OCI-LY1 (cell line): Measurements from ENCODE around the gene ARL5A.

Experiments used
- H2AFZ ChIP-seq: fragments of 200-600 bp; sonication (generic), shearing (Covaris generic); 2 replicates; pipeline ENCODE4 v1.6.0; 2014; ENCODE audit warnings: antibody characterized with exemption, mild to moderate bottlenecking, low read length
- H3F3A ChIP-seq: fragments of 200-600 bp; sonication (generic), shearing (Covaris generic); 2 replicates; pipeline ENCODE4 v1.6.0; 2014; ENCODE audit warnings: mild to moderate bottlenecking, antibody characterized with exemption, low read length, moderate library complexity; ENCODE audit not compliant: insufficient read depth
- H3K27ac ChIP-seq: fragments of 200-600 bp; sonication (generic); 2 replicates; pipeline ENCODE4 v1.5.1; 2014; ENCODE audit warnings: low read length, mixed run types, mild to moderate bottlenecking, low read depth; ENCODE audit not compliant: poor library complexity, severe bottlenecking
- H3K27me3 ChIP-seq: fragments of 200-600 bp; sonication (generic); 2 replicates; pipeline ENCODE4 v1.6.0; 2014; ENCODE audit warnings: antibody characterized with exemption, mild to moderate bottlenecking, low read length, moderate library complexity; ENCODE audit not compliant: insufficient read depth
- H3K36me3 ChIP-seq: fragments of 200-600 bp; sonication (generic); 2 replicates; pipeline ENCODE4 v1.6.1; 2014; ENCODE audit warnings: mild to moderate bottlenecking, antibody characterized with exemption, low read length, moderate library complexity, mixed read lengths; ENCODE audit not compliant: insufficient read depth
- H3K4me1 ChIP-seq: fragments of 200-600 bp; sonication (generic); 2 replicates; pipeline ENCODE4 v1.5.1; 2014; ENCODE audit warnings: mild to moderate bottlenecking, low read length, moderate library complexity; ENCODE audit not compliant: insufficient read depth, severe bottlenecking
- H3K4me2 ChIP-seq: fragments of 200-600 bp; sonication (generic), shearing (Covaris generic); 2 replicates; pipeline ENCODE4 v1.6.1; 2014; ENCODE audit warnings: low read length
- H3K4me3 ChIP-seq: fragments of 200-600 bp; sonication (generic); 2 replicates; pipeline ENCODE4 v1.5.1; 2014; ENCODE audit warnings: low read length, low read depth, mild to moderate bottlenecking, mixed read lengths; ENCODE audit not compliant: poor library complexity, severe bottlenecking
- H3K79me2 ChIP-seq: fragments of 200-600 bp; shearing (Covaris generic); 2 replicates; pipeline ENCODE4 v1.6.1; 2016; ENCODE audit warnings: mixed run types, low read length, mixed read lengths; ENCODE audit not compliant: insufficient read depth
- H3K9ac ChIP-seq: fragments of 200-600 bp; sonication (generic), shearing (Covaris generic); 2 replicates; pipeline ENCODE4 v1.6.1; 2014; ENCODE audit warnings: mild to moderate bottlenecking, low read length, mixed read lengths
- H3K9me2 ChIP-seq: fragments of 200-600 bp; sonication (generic), shearing (Covaris generic); 2 replicates; pipeline ENCODE4 v1.6.1; 2014; ENCODE audit warnings: low read depth, mild to moderate bottlenecking, low read length, mixed read lengths
- H3K9me3 ChIP-seq: fragments of 200-600 bp; shearing (Covaris generic); 2 replicates; pipeline ENCODE4 v1.6.1; 2014; ENCODE audit warnings: low read length, mixed read lengths
- H4K20me1 ChIP-seq: fragments of 200-600 bp; sonication (generic), shearing (Covaris generic); 2 replicates; pipeline ENCODE4 v1.6.0; 2016; ENCODE audit warnings: mild to moderate bottlenecking, low read length; ENCODE audit not compliant: insufficient read depth
- CTCF ChIP-seq: fragments of 200-600 bp; sonication (generic), shearing (Covaris generic); IDR thresholded peaks from 2 replicates; pipeline ENCODE4 v1.5.1; 2017; ENCODE audit warnings: mild to moderate bottlenecking, antibody characterized with exemption, low read length, moderate library complexity, mixed read lengths
- EZH2 ChIP-seq: fragments of 200-600 bp; sonication (generic), shearing (Covaris generic); IDR thresholded peaks from 2 replicates; pipeline ENCODE4 v1.8.0; 2017; ENCODE audit warnings: borderline replicate concordance, mixed run types, mild to moderate bottlenecking, antibody characterized with exemption, low read length, moderate library complexity, mixed read lengths

Gene ARL5A

GRCh38 chr2:151786077-151786476, 42.1 kb downstream of the ARL5A start:
- no peaks in the 10 kb centered on the region for H4K20me1 ChIP-seq
- H3K9me3 ChIP-seq: no peaks in the 10 kb centered on the region
- no peak overlapping the region for H3K4me2 ChIP-seq
- no peak overlapping the region for H3K9ac ChIP-seq
- no peaks in the 10 kb centered on the region for H3K9me2 ChIP-seq
- peaks cover 33% of the 10 kb centered on the region for H3K36me3 ChIP-seq
- H3K27me3 ChIP-seq: no peaks in the 10 kb centered on the region
- no peak overlapping the region for H3K27ac ChIP-seq
- TF ChIP-seq CTCF (no peak), EZH2 (no peak)
- no peak overlapping the region for H3K4me3 ChIP-seq
- no peaks in the 10 kb centered on the region for H3K4me1 ChIP-seq
- no peaks in the 10 kb centered on the region for H3F3A ChIP-seq
- no peaks in the 10 kb centered on the region for H3K79me2 ChIP-seq
- H2AFZ ChIP-seq: no peak overlapping the region

GRCh38 chr2:151783133-151783520, 45.1 kb downstream of the ARL5A start:
- Histone ChIP-seq H3K4me2 (no peak overlapping the region), H3K9me3 (no peaks in the 10 kb centered on the region), H3K79me2 (no peaks in the 10 kb centered on the region), H2AFZ (no peak overlapping the region), H3F3A (no peaks in the 10 kb centered on the region), H3K36me3 (peaks cover 36% of the 10 kb centered on the region), H4K20me1 (no peaks in the 10 kb centered on the region), H3K4me3 (no peak overlapping the region), H3K4me1 (no peaks in the 10 kb centered on the region), H3K27ac (no peak overlapping the region), H3K9ac (no peak overlapping the region), H3K9me2 (no peaks in the 10 kb centered on the region), H3K27me3 (no peaks in the 10 kb centered on the region)
- TF ChIP-seq EZH2: no peak
- TF ChIP-seq CTCF: no peak

- Histone ChIP-seq H3K36me3 (peaks cover 36% of the 10 kb centered on the region), H3K4me2 (no peak overlapping the region), H3F3A (no peaks in the 10 kb centered on the region), H4K20me1 (no peaks in the 10 kb centered on the region), H3K9me3 (no peaks in the 10 kb centered on the region), H3K9ac (no peak overlapping the region), H3K4me3 (no peak overlapping the region), H3K27ac (no peak overlapping the region), H3K9me2 (no peaks in the 10 kb centered on the region), H3K27me3 (no peaks in the 10 kb centered on the region), H2AFZ (no peak overlapping the region), H3K79me2 (no peaks in the 10 kb centered on the region), H3K4me1 (no peaks in the 10 kb centered on the region)
- TF ChIP-seq CTCF: no peak
- no peak for TF ChIP-seq EZH2
These were observed 45.7 kb downstream of the ARL5A start for GRCh38 chr2:151782378-151783132.
